Stimulated activated memory B cell treated with anti-CD40 and anti-IgM and Interleukin-4, amounts not matched to agents 10 μg/mL and 1 μg/mL and 100 μg/mL, for 72 hours (primary cell): Measurements from ENCODE around the gene TPM4.

Experiments
- ATAC-seq: fragments of 150-1000 bp; cut with Tn5 transposase; 2 replicates; pipeline ENCODE4 v1.10.0; 2021
- H3K27ac Mint-ChIP-seq: one replicate; pipeline ENCODE4 v1.8.0; 2022; ENCODE audit warnings: mild to moderate bottlenecking, mixed read lengths
- H3K27me3 Mint-ChIP-seq: one replicate; pipeline ENCODE4 v1.8.0; 2022; ENCODE audit warnings: mixed read lengths
- H3K36me3 Mint-ChIP-seq: one replicate; pipeline ENCODE4 v1.8.0; 2022; ENCODE audit warnings: mixed read lengths
- H3K4me1 Mint-ChIP-seq: one replicate; pipeline ENCODE4 v1.8.0; 2022; ENCODE audit warnings: mixed read lengths
- H3K4me3 Mint-ChIP-seq: one replicate; pipeline ENCODE4 v1.8.0; 2022; ENCODE audit warnings: mild to moderate bottlenecking, moderate library complexity, mixed read lengths
- H3K9me3 Mint-ChIP-seq: one replicate; pipeline ENCODE4 v1.8.0; 2022; ENCODE audit warnings: mixed read lengths

The TPM4 gene

GRCh38 chr19:16057062-16057461 is 19.2 kb upstream of the TPM4 start:
- Mint-ChIP-seq H3K9me3 (peaks cover 3% of the 10 kb centered on the region), H3K27me3 (peaks cover 8% of the 10 kb centered on the region), H3K36me3 (no peaks in the 10 kb centered on the region), H3K27ac (no peak overlapping the region), H3K4me1 (peaks cover 4% of the 10 kb centered on the region), H3K4me3 (no peak overlapping the region)
- no peak for ATAC-seq

- Mint-ChIP-seq H3K9me3 (peaks cover 3% of the 10 kb centered on the region), H3K27me3 (peaks cover 8% of the 10 kb centered on the region), H3K4me3 (no peak overlapping the region), H3K36me3 (no peaks in the 10 kb centered on the region), H3K27ac (no peak overlapping the region), H3K4me1 (peaks cover 11% of the 10 kb centered on the region)
- no peak for ATAC-seq
Observed at GRCh38 chr19:16060294-16060693, 16.0 kb upstream of the TPM4 start.

GRCh38 chr19:16061943-16062342 is 14.4 kb upstream of the TPM4 start:
- ATAC-seq = peak; percentile 74
- H3K27ac Mint-ChIP-seq = no peak overlapping the region
- no peak overlapping the region for H3K4me3 Mint-ChIP-seq

GRCh38 chr19:16062789-16063188 is 13.5 kb upstream of the TPM4 start:
- Mint-ChIP-seq H3K27me3 (peaks cover 7% of the 10 kb centered on the region), H3K9me3 (peaks cover 3% of the 10 kb centered on the region), H3K36me3 (no peaks in the 10 kb centered on the region), H3K4me1 (peaks cover 18% of the 10 kb centered on the region), H3K4me3 (no peak overlapping the region), H3K27ac (peak overlapping the region; percentile 23)
- ATAC-seq = peak; percentile 68

More at GRCh38 chr19:16061943-16062342, 14.4 kb upstream of the TPM4 start:
- Mint-ChIP-seq H3K9me3 (peaks cover 3% of the 10 kb centered on the region), H3K36me3 (no peaks in the 10 kb centered on the region), H3K27me3 (peaks cover 8% of the 10 kb centered on the region), H3K4me1 (peaks cover 18% of the 10 kb centered on the region)

GRCh38 chr19:16064209-16064889 is 11.9 kb upstream of the TPM4 start:
- no peak for ATAC-seq
- Mint-ChIP-seq H3K4me3 (no peak overlapping the region), H3K36me3 (no peaks in the 10 kb centered on the region), H3K27me3 (no peaks in the 10 kb centered on the region), H3K27ac (no peak overlapping the region), H3K9me3 (peaks cover 3% of the 10 kb centered on the region), H3K4me1 (peaks cover 18% of the 10 kb centered on the region)

GRCh38 chr19:16066611-16067104 is 9.6 kb upstream of the TPM4 start:
- peaks cover 18% of the 10 kb centered on the region for H3K4me1 Mint-ChIP-seq
- H3K27me3 Mint-ChIP-seq = no peaks in the 10 kb centered on the region
- H3K27ac Mint-ChIP-seq = peak overlapping the region; percentile 38
- H3K36me3 Mint-ChIP-seq = no peaks in the 10 kb centered on the region
- no peaks in the 10 kb centered on the region for H3K9me3 Mint-ChIP-seq
- no peak for ATAC-seq
- no peak overlapping the region for H3K4me3 Mint-ChIP-seq

GRCh38 chr19:16067205-16067938 is 8.9 kb upstream of the TPM4 start:
- Mint-ChIP-seq H3K4me1 (peaks cover 18% of the 10 kb centered on the region), H3K4me3 (no peak overlapping the region), H3K27me3 (no peaks in the 10 kb centered on the region), H3K36me3 (no peaks in the 10 kb centered on the region), H3K9me3 (no peaks in the 10 kb centered on the region), H3K27ac (no peak overlapping the region)
- ATAC-seq = no peak

- Mint-ChIP-seq H3K9me3 (no peaks in the 10 kb centered on the region), H3K4me1 (peaks cover 7% of the 10 kb centered on the region), H3K27ac (no peak overlapping the region), H3K36me3 (no peaks in the 10 kb centered on the region), H3K27me3 (no peaks in the 10 kb centered on the region), H3K4me3 (no peak overlapping the region)
- ATAC-seq = no peak
Observed at GRCh38 chr19:16068696-16069259, 7.5 kb upstream of the TPM4 start.

GRCh38 chr19:16069813-16070365 is 6.4 kb upstream of the TPM4 start:
- Mint-ChIP-seq H3K36me3 (no peaks in the 10 kb centered on the region), H3K27ac (no peak overlapping the region), H3K4me1 (peaks cover 7% of the 10 kb centered on the region), H3K4me3 (peak overlapping the region; percentile 44), H3K9me3 (no peaks in the 10 kb centered on the region), H3K27me3 (no peaks in the 10 kb centered on the region)
- ATAC-seq = no peak

- Mint-ChIP-seq H3K27ac (no peak overlapping the region), H3K27me3 (no peaks in the 10 kb centered on the region), H3K9me3 (no peaks in the 10 kb centered on the region), H3K36me3 (no peaks in the 10 kb centered on the region), H3K4me3 (peak overlapping the region; percentile 44), H3K4me1 (peaks cover 10% of the 10 kb centered on the region)
- ATAC-seq = peak; percentile 97
Observed at GRCh38 chr19:16070366-16070990, 5.8 kb upstream of the TPM4 start.

GRCh38 chr19:16071072-16071691 is 5.1 kb upstream of the TPM4 start:
- peaks cover 16% of the 10 kb centered on the region for H3K4me1 Mint-ChIP-seq
- H3K9me3 Mint-ChIP-seq = no peaks in the 10 kb centered on the region
- H3K36me3 Mint-ChIP-seq = no peaks in the 10 kb centered on the region
- no peak overlapping the region for H3K27ac Mint-ChIP-seq
- no peak overlapping the region for H3K4me3 Mint-ChIP-seq
- H3K27me3 Mint-ChIP-seq = no peaks in the 10 kb centered on the region
- ATAC-seq = no peak

GRCh38 chr19:16073481-16073880 is 2.8 kb upstream of the TPM4 start:
- Mint-ChIP-seq H3K36me3 (peaks cover 13% of the 10 kb centered on the region), H3K27me3 (no peaks in the 10 kb centered on the region), H3K9me3 (no peaks in the 10 kb centered on the region), H3K4me3 (no peak overlapping the region), H3K4me1 (peaks cover 20% of the 10 kb centered on the region), H3K27ac (peak overlapping the region; percentile 98)
- no peak for ATAC-seq

GRCh38 chr19:16073988-16074387 is 2.3 kb upstream of the TPM4 start:
- Mint-ChIP-seq H3K27ac (peak overlapping the region; percentile 98), H3K27me3 (no peaks in the 10 kb centered on the region), H3K4me1 (peaks cover 25% of the 10 kb centered on the region), H3K36me3 (peaks cover 16% of the 10 kb centered on the region), H3K4me3 (no peak overlapping the region), H3K9me3 (no peaks in the 10 kb centered on the region)
- ATAC-seq = no peak

- peaks cover 32% of the 10 kb centered on the region for H3K4me1 Mint-ChIP-seq
- H3K27ac Mint-ChIP-seq = peak overlapping the region; percentile 98
- H3K27me3 Mint-ChIP-seq = no peaks in the 10 kb centered on the region
- H3K9me3 Mint-ChIP-seq = no peaks in the 10 kb centered on the region
- peak overlapping the region; percentile 50 for H3K4me3 Mint-ChIP-seq
- peaks cover 21% of the 10 kb centered on the region for H3K36me3 Mint-ChIP-seq
- ATAC-seq = no peak
Observed at GRCh38 chr19:16074488-16075365, 1.6 kb upstream of the TPM4 start.
